GM12878 (cell line): ENCODE measurements around the gene NXN. TPM values are rescaled to one million over a fixed set of nuclear protein-coding genes. Genes with fewer than 3 reads are reported as not detected.
"Not testable (repeated sequence)": the region's sequence is repeated elsewhere in the genome, so short reads cannot be mapped to it uniquely, and the experiment has no call there.

Experiments
- ATAC-seq: fragments of 200-7000 bp; cut with Tn5 transposase; 3 replicates; pipeline ENCODE4 v1.9.1; 2020; ENCODE audit warnings: mild to moderate bottlenecking, moderate library complexity
- BruUV-seq: library from RNA; stranded (reverse); fragments of 400-500 nt; replicated peaks from 2 replicates; lab custom pipeline; 2021; lab: Mats Ljungman, UMichigan
- CTCF ChIA-PET: fragments of 300-600 bp; sonication (Branson Sonifier 250); formaldehyde crosslinking; extraction: SDS; loops from one replicate; lab custom pipeline; 2021; ENCODE audit warnings: inconsistent platforms; lab: Yijun Ruan, JAX
- POLR2A ChIA-PET: fragments of 350-600 bp; formaldehyde crosslinking; extraction: SDS; loops from one replicate; lab custom pipeline; 2021; ENCODE audit warnings: inconsistent platforms; lab: Charles Lee
- RAD21 ChIA-PET: fragments of 300-600 bp; sonication (Branson Sonifier 250); formaldehyde crosslinking; loops from one replicate; lab custom pipeline; 2023; ENCODE audit warnings: antibody characterized with exemption; ENCODE audit not compliant: unreplicated experiment; lab: Charles Lee
- SMC1A ChIA-PET: fragments of 300-600 bp; sonication (Branson Sonifier 250); formaldehyde crosslinking; loops from one replicate; lab custom pipeline; 2023; ENCODE audit not compliant: unreplicated experiment, uncharacterized antibody; lab: Charles Lee
- DNase-seq: peaks from one replicate; pipeline ENCODE4 v3.0.0-alpha.2; 2011; ENCODE audit warnings: low read depth, low spot score
- FAIRE-seq: peaks from 3 replicates; lab custom pipeline; 2011; peaks lifted over from hg19 to GRCh38; lab: Jason Lieb, UNC
- H2AFZ ChIP-seq: 2 replicates; pipeline ENCODE4 v1.6.0; 2011; ENCODE audit warnings: low read depth, low read length, control low read depth; ENCODE audit not compliant: control insufficient read depth
- H3K27ac ChIP-seq: 2 replicates; pipeline ENCODE4 v1.5.1; 2011; ENCODE audit warnings: control low read depth; ENCODE audit not compliant: control insufficient read depth, insufficient read depth
- H3K27me3 ChIP-seq, 2 experiments: replicated peaks in 1 of 2; 2 replicates each; pipeline versions ENCODE4 v1.6.0 to v1.6.1; 2011; ENCODE audit warnings: low read length in 1 of 2; ENCODE audit not compliant: control insufficient read depth in 2 of 2, insufficient read depth in 2 of 2
- H3K36me3 ChIP-seq, 2 experiments: 2 replicates each; pipeline ENCODE4 v1.5.1; 2011; ENCODE audit warnings: low read length in 1 of 2; ENCODE audit not compliant: control insufficient read depth in 2 of 2, insufficient read depth in 2 of 2
- H3K4me1 ChIP-seq: 2 replicates; pipeline ENCODE4 v1.6.1; 2011; ENCODE audit warnings: mild to moderate bottlenecking, low read length, moderate library complexity, mixed read lengths; ENCODE audit not compliant: control insufficient read depth, insufficient read depth
- H3K4me2 ChIP-seq: 2 replicates; pipeline ENCODE4 v1.6.0; 2011; ENCODE audit warnings: control low read depth; ENCODE audit not compliant: control insufficient read depth, insufficient read depth
- H3K4me3 ChIP-seq: fragments of 200-600 bp; sonication (generic); 2 replicates; pipeline ENCODE4 v1.5.1; 2016
- H3K79me2 ChIP-seq: 2 replicates; pipeline ENCODE4 v1.6.0; 2011; ENCODE audit warnings: low read length; ENCODE audit not compliant: control insufficient read depth, insufficient read depth
- H3K9ac ChIP-seq: 2 replicates; pipeline ENCODE4 v1.8.0; 2011; ENCODE audit warnings: low read length, control low read depth, mixed read lengths; ENCODE audit not compliant: control insufficient read depth, insufficient read depth
- H3K9me3 ChIP-seq: replicated peaks from 3 replicates; pipeline ENCODE4 v1.5.1; 2011; ENCODE audit warnings: mild to moderate bottlenecking, low read length; ENCODE audit not compliant: control insufficient read depth, insufficient read depth
- H4K20me1 ChIP-seq: 2 replicates; pipeline ENCODE4 v1.6.0; 2011; ENCODE audit not compliant: control insufficient read depth, insufficient read depth
- BCL3 ChIP-seq: IDR thresholded peaks from 2 replicates; pipeline ENCODE4 v1.6.1; 2011; ENCODE audit warnings: borderline replicate concordance, low read depth, mild to moderate bottlenecking, moderate library complexity, low read length; ENCODE audit not compliant: insufficient read depth, poor library complexity, severe bottlenecking
- MEF2A ChIP-seq: IDR thresholded peaks from 2 replicates; pipeline ENCODE4 v1.6.1; 2011; ENCODE audit warnings: low read depth, mild to moderate bottlenecking, low read length, moderate library complexity; ENCODE audit not compliant: insufficient read depth
- WGBS: methylation state at CpG from one replicate; pipeline ENCODE4 v1.1.6; 2016; ENCODE audit warnings: low lambda C conversion rate; ENCODE audit not compliant: insufficient replicate concordance, insufficient coverage; ENCODE audit errors: missing lambda C conversion rate; 5-methylcytosine and 5-hydroxymethylcytosine counted together
- in situ Hi-C: fragments of 300-500 bp; cut with MboI; formaldehyde crosslinking; loops from 9 replicates; pipeline ENCODE4 v1.14.3; 2018; ENCODE audit warnings: mixed read lengths
- intact Hi-C: fragments of 100-400 bp; cut with micrococcal nuclease; formaldehyde crosslinking; loops from one replicate; pipeline ENCODE4 v1.14.2; 2022; ENCODE audit not compliant: unreplicated experiment
- polyA plus RNA-seq, 11 experiments: library from polyadenylated mRNA; depleted of rRNA in 4 of 11; unstranded in 6 of 11; stranded (reverse) in 5 of 11; fragments of >200 nt; fragmentation: Nextera tagmentation in 4 of 11; fragmentation: Illumina TruSeq in 1 of 11; extraction: Ambion mirVana in 4 of 11; extraction: Trizol in 1 of 11; gene quantifications; 1 replicate in 1 of 11; 2 replicates in 10 of 11; pipeline versions ENCODE4 v1.2.1 to v1.2.3, GENCODE V29; 2011 to 2016; ENCODE audit warnings: inconsistent platforms in 2 of 11, missing spikeins in 2 of 11, low read depth in 1 of 11
- total RNA-seq, 4 experiments: library from RNA; depleted of rRNA in 3 of 4; stranded (reverse); fragments of >200 nt in 3 of 4; fragmentation: Illumina TruSeq in 1 of 4; extraction: Trizol in 1 of 4; gene quantifications; 2 replicates each; pipeline versions ENCODE4 v1.2.1 to v1.2.3, GENCODE V29; 2013 to 2021
- TF ChIP-seq, protein P1 (sequence below): fragments of 450-650 bp; IDR thresholded peaks from 2 replicates; pipeline ENCODE4 v1.6.1; 2016; ENCODE audit warnings: mild to moderate bottlenecking, moderate library complexity, borderline replicate concordance

NXN gene
- total and polyA plus RNA-seq, 10 of the 15 experiments (the other 5 are each of a cell fraction or from before 2014, with no cell fraction given) = 0.04 to 1.2 (median 0.30) TPM

- TF ChIP-seq, protein P1, sequence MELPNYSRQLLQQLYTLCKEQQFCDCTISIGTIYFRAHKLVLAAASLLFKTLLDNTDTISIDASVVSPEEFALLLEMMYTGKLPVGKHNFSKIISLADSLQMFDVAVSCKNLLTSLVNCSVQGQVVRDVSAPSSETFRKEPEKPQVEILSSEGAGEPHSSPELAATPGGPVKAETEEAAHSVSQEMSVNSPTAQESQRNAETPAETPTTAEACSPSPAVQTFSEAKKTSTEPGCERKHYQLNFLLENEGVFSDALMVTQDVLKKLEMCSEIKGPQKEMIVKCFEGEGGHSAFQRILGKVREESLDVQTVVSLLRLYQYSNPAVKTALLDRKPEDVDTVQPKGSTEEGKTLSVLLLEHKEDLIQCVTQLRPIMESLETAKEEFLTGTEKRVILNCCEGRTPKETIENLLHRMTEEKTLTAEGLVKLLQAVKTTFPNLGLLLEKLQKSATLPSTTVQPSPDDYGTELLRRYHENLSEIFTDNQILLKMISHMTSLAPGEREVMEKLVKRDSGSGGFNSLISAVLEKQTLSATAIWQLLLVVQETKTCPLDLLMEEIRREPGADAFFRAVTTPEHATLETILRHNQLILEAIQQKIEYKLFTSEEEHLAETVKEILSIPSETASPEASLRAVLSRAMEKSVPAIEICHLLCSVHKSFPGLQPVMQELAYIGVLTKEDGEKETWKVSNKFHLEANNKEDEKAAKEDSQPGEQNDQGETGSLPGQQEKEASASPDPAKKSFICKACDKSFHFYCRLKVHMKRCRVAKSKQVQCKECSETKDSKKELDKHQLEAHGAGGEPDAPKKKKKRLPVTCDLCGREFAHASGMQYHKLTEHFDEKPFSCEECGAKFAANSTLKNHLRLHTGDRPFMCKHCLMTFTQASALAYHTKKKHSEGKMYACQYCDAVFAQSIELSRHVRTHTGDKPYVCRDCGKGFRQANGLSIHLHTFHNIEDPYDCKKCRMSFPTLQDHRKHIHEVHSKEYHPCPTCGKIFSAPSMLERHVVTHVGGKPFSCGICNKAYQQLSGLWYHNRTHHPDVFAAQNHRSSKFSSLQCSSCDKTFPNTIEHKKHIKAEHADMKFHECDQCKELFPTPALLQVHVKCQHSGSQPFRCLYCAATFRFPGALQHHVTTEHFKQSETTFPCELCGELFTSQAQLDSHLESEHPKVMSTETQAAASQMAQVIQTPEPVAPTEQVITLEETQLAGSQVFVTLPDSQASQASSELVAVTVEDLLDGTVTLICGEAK = no peak
- TF ChIP-seq MEF2A (no peak), BCL3 (no peak)
Observed at GRCh38 chr17:867896-868489, 111.6 kb downstream of the NXN start (continued).

DNA sequence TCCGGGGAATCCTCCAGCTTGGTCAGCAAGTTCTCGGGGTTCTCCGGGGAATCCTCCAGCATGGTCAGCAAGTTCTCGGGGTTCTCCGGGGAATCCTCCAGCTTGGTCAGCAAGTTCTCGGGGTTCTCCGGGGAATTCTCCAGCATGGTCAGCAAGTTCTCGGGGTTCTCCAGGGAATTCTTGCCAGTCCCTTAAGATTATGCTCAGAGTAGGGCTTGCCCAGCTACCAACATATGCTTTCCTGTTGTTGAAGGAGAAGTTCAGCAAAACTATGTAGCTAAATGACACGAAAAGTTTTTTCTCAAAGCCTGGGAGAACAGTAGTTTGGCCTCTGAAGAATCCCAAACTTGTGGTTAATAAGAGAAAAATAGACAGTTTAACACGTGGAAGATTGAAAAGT, 112.3 kb downstream of the NXN start:
- H3K36me3 ChIP-seq, intact Hi-C loops, H3K79me2 ChIP-seq, DNase-seq, CTCF ChIA-PET, in situ Hi-C loops, H3K4me2 ChIP-seq, H3K4me3 ChIP-seq, SMC1A ChIA-PET, H3K9ac ChIP-seq, H3K9me3 ChIP-seq, FAIRE-seq, ATAC-seq, BruUV-seq, H2AFZ ChIP-seq, POLR2A ChIA-PET, RAD21 ChIA-PET, H4K20me1 ChIP-seq, H3K4me1 ChIP-seq, H3K27ac ChIP-seq, H3K27me3 ChIP-seq: not testable (repeated sequence)
- WGBS = 51% methylated on average over 8 of the region's 10 CpGs
